Peyer's patch (tissue), 4 donors: ENCODE data around the gene CPA5. TPM values are rescaled to one million over a fixed set of nuclear protein-coding genes. Genes with fewer than 3 reads are reported as not detected.
A peak's percentile ranks its signal among the peaks of the same experiment; 100 is the strongest.

Experiments used
- DNase-seq, 3 donors: peaks; one replicate each; pipeline ENCODE4 v3.0.0-alpha.2; 2017 to 2019
- H3K27ac ChIP-seq, 4 donors: fragments of 200-600 bp; sonication (generic); one replicate each; pipeline ENCODE4 v1.5.1; 2016 to 2019
- H3K27me3 ChIP-seq, 2 donors: fragments of 200-600 bp; sonication (generic); one replicate each; pipeline ENCODE4 v1.5.1; 2019
- H3K36me3 ChIP-seq, 3 donors: fragments of 200-600 bp; sonication (generic); one replicate each; pipeline ENCODE4 v1.5.1; 2016 to 2019
- H3K4me1 ChIP-seq, 4 donors: fragments of 200-600 bp; sonication (generic); one replicate each; pipeline ENCODE4 v1.5.1; 2016 to 2019
- H3K4me3 ChIP-seq, 4 donors: fragments of 200-600 bp; sonication (generic); 1 replicate in 3 of 4; 2 replicates in 1 of 4; pipeline ENCODE4 v1.5.1; 2016 to 2019; ENCODE audit warnings: mild to moderate bottlenecking in 1 of 4
- H3K9me3 ChIP-seq, 4 donors: fragments of 200-600 bp; sonication (generic); one replicate each; pipeline ENCODE4 v1.5.1; 2016 to 2019; ENCODE audit warnings: mild to moderate bottlenecking in 1 of 4
- POLR2A ChIP-seq, 2 donors: fragments of 450-650 bp; IDR thresholded peaks; one replicate each; pipeline ENCODE4 v1.5.1; 2017; ENCODE audit warnings: antibody characterized with exemption in 2 of 2, mild to moderate bottlenecking in 2 of 2, moderate library complexity in 2 of 2
- total RNA-seq, 4 donors: library from RNA; depleted of rRNA; stranded (reverse); fragments of >200 nt; gene quantifications; one replicate each; pipeline ENCODE4 v1.1.0, GENCODE V29; 2016
- TF ChIP-seq, protein P1 (sequence below), 6 experiments: fragments of 450-650 bp in 4 of 6; fragments of 200-600 bp in 2 of 6; sonication (generic) in 1 of 6; IDR thresholded peaks; one replicate each; pipeline ENCODE4 v1.5.1; 2017 to 2019; ENCODE audit warnings: antibody characterized with exemption in 6 of 6, mild to moderate bottlenecking in 3 of 6, moderate library complexity in 1 of 6

CPA5 gene
- total RNA-seq, 4 donors from 2014 or later, result not detected

DNA sequence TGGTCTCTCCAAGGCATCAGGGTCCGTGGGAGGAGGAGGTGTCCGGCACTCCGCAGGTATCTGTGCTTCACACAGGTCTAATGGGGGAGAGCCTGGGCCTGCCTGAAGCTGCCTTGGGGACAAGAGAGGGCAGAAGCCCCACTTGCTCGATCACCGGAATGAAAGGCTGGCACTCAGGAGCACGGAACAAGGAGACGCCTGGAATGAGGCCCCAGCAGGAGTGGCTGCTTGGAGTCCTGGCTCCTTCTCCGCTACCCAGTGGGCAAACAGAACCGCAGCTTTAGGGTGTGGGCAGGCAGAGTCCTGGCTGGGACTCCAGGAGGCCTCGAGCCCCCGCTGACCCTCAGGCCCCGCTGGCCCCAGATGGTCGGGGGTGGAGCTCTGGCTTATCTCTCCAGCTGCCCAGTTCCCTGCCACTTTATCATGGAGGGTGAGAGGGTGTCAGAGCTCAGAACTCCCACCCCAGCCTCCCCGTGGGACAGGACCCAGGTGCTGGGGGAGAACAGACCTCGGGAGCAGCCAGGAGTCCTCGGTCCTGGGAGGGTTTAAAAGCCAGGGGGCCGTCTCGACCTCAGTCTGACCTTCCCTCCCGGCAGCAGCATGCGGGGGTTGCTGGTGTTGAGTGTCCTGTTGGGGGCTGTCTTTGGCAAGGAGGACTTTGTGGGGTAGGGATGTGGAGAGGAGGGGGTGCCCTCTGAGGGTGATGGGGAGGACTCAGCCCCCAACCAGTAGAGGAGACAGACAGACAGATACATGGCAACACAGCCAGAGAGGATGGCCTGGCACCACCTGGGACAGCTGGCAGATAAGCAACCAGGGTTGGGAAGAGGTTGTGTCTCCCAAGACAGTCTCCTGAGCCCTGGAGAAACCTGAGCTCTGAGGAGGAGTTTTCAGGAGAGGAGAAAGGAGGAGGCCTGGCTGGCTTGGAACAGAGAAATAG is 35.6 kb downstream of the CPA5 start, which contains the start of gene CPA1:
Gene CPA1, plus strand, starts transcription at position 574 of the 940 bp plus-strand sequence. Its CDS starts 27 bp downstream, at position 601.
- Histone ChIP-seq H3K4me3 (no peak within 1 kb of the TSS), H3K27ac (no peak within 1 kb of the TSS), H3K9me3 (peaks cover 0 to 7% (median 0%) of the 10 kb centered on the region in 4 donors), H3K4me1 (no peaks in the 10 kb centered on the region), H3K36me3 (no peaks in the 10 kb centered on the region), H3K27me3 (no peaks in the 10 kb centered on the region)
- TF ChIP-seq, protein P1, sequence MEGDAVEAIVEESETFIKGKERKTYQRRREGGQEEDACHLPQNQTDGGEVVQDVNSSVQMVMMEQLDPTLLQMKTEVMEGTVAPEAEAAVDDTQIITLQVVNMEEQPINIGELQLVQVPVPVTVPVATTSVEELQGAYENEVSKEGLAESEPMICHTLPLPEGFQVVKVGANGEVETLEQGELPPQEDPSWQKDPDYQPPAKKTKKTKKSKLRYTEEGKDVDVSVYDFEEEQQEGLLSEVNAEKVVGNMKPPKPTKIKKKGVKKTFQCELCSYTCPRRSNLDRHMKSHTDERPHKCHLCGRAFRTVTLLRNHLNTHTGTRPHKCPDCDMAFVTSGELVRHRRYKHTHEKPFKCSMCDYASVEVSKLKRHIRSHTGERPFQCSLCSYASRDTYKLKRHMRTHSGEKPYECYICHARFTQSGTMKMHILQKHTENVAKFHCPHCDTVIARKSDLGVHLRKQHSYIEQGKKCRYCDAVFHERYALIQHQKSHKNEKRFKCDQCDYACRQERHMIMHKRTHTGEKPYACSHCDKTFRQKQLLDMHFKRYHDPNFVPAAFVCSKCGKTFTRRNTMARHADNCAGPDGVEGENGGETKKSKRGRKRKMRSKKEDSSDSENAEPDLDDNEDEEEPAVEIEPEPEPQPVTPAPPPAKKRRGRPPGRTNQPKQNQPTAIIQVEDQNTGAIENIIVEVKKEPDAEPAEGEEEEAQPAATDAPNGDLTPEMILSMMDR (IDR thresholded peaks at IDR 0.05), result no peak
- TF ChIP-seq POLR2A (IDR thresholded peaks at IDR 0.05), result no peak
- DNase-seq, result peak in 1 of 3 donors; percentile 31

DNA sequence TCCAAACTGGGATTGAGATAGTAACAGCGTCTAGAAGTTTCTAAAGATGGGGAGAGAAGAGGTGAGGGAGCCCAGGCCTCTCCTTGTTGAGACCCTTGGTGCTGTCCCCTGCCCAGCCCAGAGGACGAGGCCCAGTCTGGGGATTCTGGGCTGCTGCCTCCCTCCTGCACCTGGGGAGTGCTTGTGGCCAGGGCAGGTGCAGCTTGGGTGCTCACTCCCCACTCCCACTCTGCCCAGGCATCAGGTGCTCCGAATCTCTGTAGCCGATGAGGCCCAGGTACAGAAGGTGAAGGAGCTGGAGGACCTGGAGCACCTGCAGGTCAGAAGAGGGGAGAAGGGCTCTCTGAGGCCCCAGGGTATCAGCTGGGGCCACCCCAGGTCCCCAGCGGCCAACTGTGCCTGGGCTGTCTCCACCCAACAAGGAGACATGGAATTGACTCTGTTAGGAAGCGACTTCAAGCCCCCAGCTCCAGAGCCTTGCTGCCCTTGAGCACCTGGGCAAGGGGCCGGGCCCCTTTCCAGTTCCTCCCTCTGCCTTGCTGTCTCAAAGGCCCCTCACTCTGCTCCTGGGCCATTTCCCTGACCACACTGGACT is 36.3 kb downstream of the CPA5 start:
- Histone ChIP-seq H3K27me3 (no peaks in the 10 kb centered on the region), H3K36me3 (no peaks in the 10 kb centered on the region), H3K4me1 (no peaks in the 10 kb centered on the region), H3K4me3 (no peak overlapping the region), H3K9me3 (peaks cover 0 to 2% (median 0%) of the 10 kb centered on the region in 4 donors), H3K27ac (no peak overlapping the region)
- no peak for TF ChIP-seq POLR2A (IDR thresholded peaks at IDR 0.05)
- TF ChIP-seq, protein P1 (IDR thresholded peaks at IDR 0.05), result no peak
- peak in 1 of 3 donors; percentile 8 for DNase-seq

DNA sequence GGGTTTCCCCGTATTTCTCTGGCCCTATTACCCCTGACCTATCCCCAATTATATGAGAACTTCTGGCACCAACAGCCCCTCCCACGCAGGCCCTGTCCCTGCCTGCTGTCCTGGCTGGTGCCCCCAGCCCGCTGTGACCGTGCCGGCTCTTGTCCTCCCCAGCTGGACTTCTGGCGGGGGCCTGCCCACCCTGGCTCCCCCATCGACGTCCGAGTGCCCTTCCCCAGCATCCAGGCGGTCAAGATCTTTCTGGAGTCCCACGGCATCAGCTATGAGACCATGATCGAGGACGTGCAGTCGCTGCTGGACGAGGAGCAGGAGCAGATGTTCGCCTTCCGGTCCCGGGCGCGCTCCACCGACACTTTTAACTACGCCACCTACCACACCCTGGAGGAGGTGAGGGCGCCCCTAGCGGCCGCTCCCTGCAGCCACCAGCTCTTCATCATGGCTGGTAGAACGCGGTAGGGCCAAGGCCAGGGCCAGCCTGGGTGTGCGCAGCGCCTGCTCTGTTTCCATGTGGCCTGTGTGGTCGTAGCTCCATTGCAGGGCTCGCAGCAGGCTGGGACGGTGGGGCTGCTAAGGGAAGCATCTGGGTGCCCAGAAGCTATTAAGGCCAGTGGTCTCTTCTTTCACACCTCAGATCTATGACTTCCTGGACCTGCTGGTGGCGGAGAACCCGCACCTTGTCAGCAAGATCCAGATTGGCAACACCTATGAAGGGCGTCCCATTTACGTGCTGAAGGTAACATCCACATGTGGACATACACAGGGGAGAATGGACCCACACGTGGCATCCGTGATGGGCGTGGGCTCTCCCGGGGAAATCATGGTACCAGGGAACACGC is 37.1 kb downstream of the CPA5 start:
- Histone ChIP-seq H3K36me3 (no peaks in the 10 kb centered on the region), H3K4me1 (no peaks in the 10 kb centered on the region), H3K27me3 (no peaks in the 10 kb centered on the region), H3K9me3 (no peaks in the 10 kb centered on the region), H3K27ac (no peak overlapping the region), H3K4me3 (no peak overlapping the region)
- DNase-seq, result peak in 1 of 3 donors; percentile 45
- no peak for TF ChIP-seq POLR2A (IDR thresholded peaks at IDR 0.05)
- TF ChIP-seq, protein P1 (IDR thresholded peaks at IDR 0.05), result no peak

DNA sequence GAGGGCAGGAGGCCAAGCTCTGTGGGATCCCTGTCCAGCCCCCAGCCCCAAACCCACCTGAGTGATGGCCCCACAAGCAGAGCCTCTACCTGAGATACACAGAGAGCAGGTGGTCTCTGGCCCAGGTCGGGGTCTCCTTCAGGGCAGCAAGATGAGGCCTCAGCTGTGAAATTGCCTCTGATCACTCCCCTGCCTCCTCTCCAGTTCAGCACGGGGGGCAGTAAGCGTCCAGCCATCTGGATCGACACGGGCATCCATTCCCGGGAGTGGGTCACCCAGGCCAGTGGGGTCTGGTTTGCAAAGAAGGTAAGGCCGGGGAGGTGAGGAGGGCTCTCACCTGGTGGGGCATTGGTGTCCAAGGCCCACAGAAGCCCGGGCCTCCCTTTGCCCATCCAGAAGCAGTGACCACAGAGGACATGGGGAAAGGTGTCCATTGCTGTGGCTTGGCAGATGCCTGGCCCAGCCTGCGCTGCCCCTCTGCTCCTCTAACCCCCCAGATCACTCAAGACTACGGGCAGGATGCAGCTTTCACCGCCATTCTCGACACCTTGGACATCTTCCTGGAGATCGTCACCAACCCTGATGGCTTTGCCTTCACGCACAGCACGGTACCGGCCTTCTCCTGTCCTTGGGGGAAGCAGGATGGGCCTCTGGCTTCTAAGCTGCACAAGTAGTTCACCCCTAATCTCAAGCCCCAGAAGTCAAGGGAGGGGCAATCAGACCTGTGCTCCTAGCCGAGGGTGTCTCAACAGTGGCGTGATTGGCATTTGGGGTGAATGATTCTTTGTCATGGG is 38.8 kb downstream of the CPA5 start:
- Histone ChIP-seq H3K27me3 (no peaks in the 10 kb centered on the region), H3K27ac (no peak overlapping the region), H3K4me1 (no peaks in the 10 kb centered on the region), H3K4me3 (no peak overlapping the region), H3K36me3 (no peaks in the 10 kb centered on the region), H3K9me3 (no peaks in the 10 kb centered on the region)
- TF ChIP-seq, protein P1 (IDR thresholded peaks at IDR 0.05), result no peak
- peak in 1 of 3 donors; percentile 38 for DNase-seq
